Lower leg skin (tissue), 4 donors: Measurements from ENCODE around the gene DUSP22. TPM values are rescaled to one million over a fixed set of nuclear protein-coding genes. Genes with fewer than 3 reads are reported as not detected.

Experiments used
- DNase-seq, 2 donors: peaks; one replicate each; pipeline ENCODE4 v3.0.0-alpha.2; 2019; ENCODE audit warnings: low spot score in 2 of 2
- H3K4me3 ChIP-seq: fragments of 200-600 bp; sonication (generic); 2 replicates; pipeline ENCODE4 v1.5.1; 2017; ENCODE audit warnings: mild to moderate bottlenecking, low read depth; ENCODE audit not compliant: poor library complexity, severe bottlenecking
- CTCF ChIP-seq, 3 donors: fragments of 450-650 bp; IDR thresholded peaks; one replicate each; pipeline ENCODE4 v1.5.1; 2016; ENCODE audit warnings: antibody characterized with exemption in 3 of 3, mild to moderate bottlenecking in 3 of 3, moderate library complexity in 2 of 3
- POLR2A ChIP-seq, 2 donors: fragments of 450-650 bp; IDR thresholded peaks; one replicate each; pipeline ENCODE4 v1.6.1; 2016 to 2017; ENCODE audit warnings: antibody characterized with exemption in 2 of 2, mild to moderate bottlenecking in 1 of 2, moderate library complexity in 1 of 2
- WGBS, 2 donors: methylation state at CpG; one replicate each; pipeline ENCODE4 v1.1.5; 2018; 5-methylcytosine and 5-hydroxymethylcytosine counted together
- intact Hi-C: fragments of 100-400 bp; cut with DNase I; formaldehyde crosslinking; loops from one replicate; pipeline ENCODE4 v1.15.0; 2023; ENCODE audit warnings: low total_unique reads
- total RNA-seq, 4 donors: library from RNA; depleted of rRNA; stranded (reverse); fragments of >200 nt; gene quantifications; one replicate each; pipeline ENCODE4 v1.1.0, GENCODE V29; 2016

The DUSP22 gene
- total RNA-seq, 4 donors from 2014 or later: 53.2 to 81.1 (median 63.4) TPM

GRCh38 chr6:349491-349921, 57.2 kb downstream of the DUSP22 start:
- intact Hi-C loops: no loop called here
- TF ChIP-seq POLR2A (IDR thresholded peaks at IDR 0.05): no peak
- no peak for TF ChIP-seq CTCF (IDR thresholded peaks at IDR 0.05)
- no peak overlapping the region for H3K4me3 ChIP-seq
- DNase-seq: no peak
- whole genome bisulfite sequencing, 2 donors: 83 to 85% methylated on average over 6 of the region's 6 CpGs

- no peak for DNase-seq
- WGBS, 2 donors: 88 to 90% methylated on average over 9 of the region's 9 CpGs
- intact Hi-C loops: no loop called here
- no peak for TF ChIP-seq POLR2A (IDR thresholded peaks at IDR 0.05)
- TF ChIP-seq CTCF (IDR thresholded peaks at IDR 0.05): no peak
- no peak overlapping the region for H3K4me3 ChIP-seq
Measured at GRCh38 chr6:350371-350770, 58.1 kb downstream of the DUSP22 start.

GRCh38 chr6:351011-351866, 59.0 kb downstream of the DUSP22 start:
- intact Hi-C loops: no loop called here
- TF ChIP-seq CTCF (IDR thresholded peaks at IDR 0.05): no peak
- TF ChIP-seq POLR2A (IDR thresholded peaks at IDR 0.05): no peak
- H3K4me3 ChIP-seq: no peak overlapping the region
- no peak for DNase-seq
- WGBS, 2 donors: 87 to 90% methylated on average over 31 of the region's 31 CpGs

- DNase-seq: no peak
- no peak overlapping the region for H3K4me3 ChIP-seq
- intact Hi-C loops: no loop called here
- 78 to 85% methylated on average over 4 of the region's 4 CpGs for WGBS, 2 donors
- no peak for TF ChIP-seq CTCF (IDR thresholded peaks at IDR 0.05)
- TF ChIP-seq POLR2A (IDR thresholded peaks at IDR 0.05): no peak
Measured at GRCh38 chr6:351867-352289, 59.6 kb downstream of the DUSP22 start.

- H3K4me3 ChIP-seq: no peak overlapping the region
- 80 to 86% methylated on average over 5 of the region's 5 CpGs for WGBS, 2 donors
- no peak for DNase-seq
- intact Hi-C loops: no loop called here
- no peak for TF ChIP-seq POLR2A (IDR thresholded peaks at IDR 0.05)
- TF ChIP-seq CTCF (IDR thresholded peaks at IDR 0.05): no peak
Measured at GRCh38 chr6:352474-352873, 60.2 kb downstream of the DUSP22 start.
